Endodermal cell (in vitro differentiated cells): Measurements from ENCODE around the gene OR9Q1. TPM values are rescaled to one million over a fixed set of nuclear protein-coding genes. Genes with fewer than 3 reads are reported as not detected.

ENCODE experiments used
- DNase-seq: peaks from one replicate; pipeline ENCODE4 v3.0.0-alpha.2; 2017
- H3K27ac ChIP-seq: 2 replicates; pipeline ENCODE4 v1.5.1; 2013; ENCODE audit warnings: mild to moderate bottlenecking, low read depth, low read length, moderate library complexity
- H3K27me3 ChIP-seq: 2 replicates; pipeline ENCODE4 v1.6.1; 2013; ENCODE audit warnings: mild to moderate bottlenecking, low read length, moderate library complexity; ENCODE audit not compliant: insufficient read depth, control insufficient read depth, poor library complexity, severe bottlenecking
- H3K36me3 ChIP-seq: 2 replicates; pipeline ENCODE4 v1.7.0; 2013; ENCODE audit warnings: mild to moderate bottlenecking, low read length, moderate library complexity; ENCODE audit not compliant: control insufficient read depth, insufficient read depth
- H3K4me1 ChIP-seq: one replicate; pipeline ENCODE4 v1.7.0; 2013; ENCODE audit warnings: low read length; ENCODE audit not compliant: control insufficient read depth, insufficient read depth
- H3K4me3 ChIP-seq: 2 replicates; pipeline ENCODE4 v1.5.1; 2013; ENCODE audit warnings: mild to moderate bottlenecking, low read length, moderate library complexity
- H3K9ac ChIP-seq: 2 replicates; pipeline ENCODE4 v1.6.1; 2013; ENCODE audit warnings: mild to moderate bottlenecking, low read length, moderate library complexity; ENCODE audit not compliant: poor library complexity, severe bottlenecking; ENCODE audit errors: extremely low read depth
- H3K9me3 ChIP-seq: 2 replicates; pipeline ENCODE4 v1.6.1; 2013; ENCODE audit warnings: mild to moderate bottlenecking, low read length, moderate library complexity; ENCODE audit not compliant: control insufficient read depth
- H3K27ac Mint-ChIP-seq: 2 replicates; pipeline ENCODE4 v1.8.0; 2020; ENCODE audit warnings: mixed read lengths
- H3K27me3 Mint-ChIP-seq: 2 replicates; pipeline ENCODE4 v1.8.0; 2021; ENCODE audit warnings: mild to moderate bottlenecking, mixed read lengths; ENCODE audit not compliant: insufficient read depth
- H3K36me3 Mint-ChIP-seq: 2 replicates; pipeline ENCODE4 v1.8.0; 2020; ENCODE audit warnings: low read depth, mixed read lengths
- H3K4me1 Mint-ChIP-seq: 2 replicates; pipeline ENCODE4 v1.8.0; 2020; ENCODE audit warnings: mixed read lengths
- H3K4me3 Mint-ChIP-seq: 2 replicates; pipeline ENCODE4 v1.8.0; 2020; ENCODE audit warnings: mild to moderate bottlenecking, moderate library complexity, mixed read lengths
- H3K9me3 Mint-ChIP-seq: 2 replicates; pipeline ENCODE4 v1.8.0; 2020; ENCODE audit warnings: mild to moderate bottlenecking, mixed read lengths
- WGBS, 2 experiments: methylation state at CpG; one replicate each; pipeline versions ENCODE4 v1.1.5 to v1.1.7; 2013; ENCODE audit warnings: missing lambda C conversion rate in 2 of 2, mixed read lengths in 1 of 2; ENCODE audit not compliant: insufficient coverage in 1 of 2, insufficient read length in 1 of 2; 5-methylcytosine and 5-hydroxymethylcytosine counted together
- total RNA-seq, 2 donors: library from RNA; stranded (reverse); fragmentation: NEBNext Ultra II Directional in 1 of 2; extraction: Animal tissue kit (Norgen Biotek cat#: 25700) in 1 of 2; gene quantifications; 2 replicates in 1 of 2; 3 replicates in 1 of 2; pipeline ENCODE4 v1.2.1, GENCODE V29; 2021
- TF ChIP-seq, protein P1 (sequence below): fragments of 200-600 bp; sonication (generic); conservative IDR thresholded peaks from 2 replicates; pipeline ENCODE4 v1.5.0; 2021; ENCODE audit warnings: antibody characterized with exemption, mild to moderate bottlenecking

Gene OR9Q1
- total RNA-seq, 2 donors from 2014 or later, result not detected

DNA sequence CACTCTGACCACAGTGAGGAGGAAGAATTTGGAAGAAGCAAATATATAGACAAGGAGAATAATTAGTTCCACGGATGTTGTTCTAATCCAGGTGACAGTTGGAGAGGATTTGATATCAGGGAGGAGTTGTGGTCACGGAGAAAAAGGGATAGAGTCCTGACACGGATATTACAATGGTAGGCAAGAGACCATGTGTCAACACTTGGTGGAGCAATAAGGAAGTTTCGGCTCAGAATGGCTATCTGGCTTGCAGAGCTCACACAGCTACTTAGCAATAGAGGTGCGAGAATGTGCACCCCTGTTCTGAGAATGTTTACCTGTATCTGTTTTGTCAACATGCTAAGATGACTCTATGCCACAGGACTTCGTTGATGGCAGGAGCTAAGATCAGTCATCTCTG, 154.8 kb downstream of the OR9Q1 start:
- no peaks in the 10 kb centered on the region for H3K36me3 Mint-ChIP-seq
- WGBS, 2 experiments, result 82 to 83% methylated on average over 5 of the region's 6 CpGs
- H3K9me3 Mint-ChIP-seq, result no peaks in the 10 kb centered on the region
- no peaks in the 10 kb centered on the region for H3K27me3 ChIP-seq
- H3K4me3 Mint-ChIP-seq, result no peak overlapping the region
- no peaks in the 10 kb centered on the region for H3K9me3 ChIP-seq
- no peak overlapping the region for H3K27ac ChIP-seq
- no peak for DNase-seq
- no peaks in the 10 kb centered on the region for H3K36me3 ChIP-seq
- H3K4me1 ChIP-seq, result no peaks in the 10 kb centered on the region
- TF ChIP-seq, protein P1, sequence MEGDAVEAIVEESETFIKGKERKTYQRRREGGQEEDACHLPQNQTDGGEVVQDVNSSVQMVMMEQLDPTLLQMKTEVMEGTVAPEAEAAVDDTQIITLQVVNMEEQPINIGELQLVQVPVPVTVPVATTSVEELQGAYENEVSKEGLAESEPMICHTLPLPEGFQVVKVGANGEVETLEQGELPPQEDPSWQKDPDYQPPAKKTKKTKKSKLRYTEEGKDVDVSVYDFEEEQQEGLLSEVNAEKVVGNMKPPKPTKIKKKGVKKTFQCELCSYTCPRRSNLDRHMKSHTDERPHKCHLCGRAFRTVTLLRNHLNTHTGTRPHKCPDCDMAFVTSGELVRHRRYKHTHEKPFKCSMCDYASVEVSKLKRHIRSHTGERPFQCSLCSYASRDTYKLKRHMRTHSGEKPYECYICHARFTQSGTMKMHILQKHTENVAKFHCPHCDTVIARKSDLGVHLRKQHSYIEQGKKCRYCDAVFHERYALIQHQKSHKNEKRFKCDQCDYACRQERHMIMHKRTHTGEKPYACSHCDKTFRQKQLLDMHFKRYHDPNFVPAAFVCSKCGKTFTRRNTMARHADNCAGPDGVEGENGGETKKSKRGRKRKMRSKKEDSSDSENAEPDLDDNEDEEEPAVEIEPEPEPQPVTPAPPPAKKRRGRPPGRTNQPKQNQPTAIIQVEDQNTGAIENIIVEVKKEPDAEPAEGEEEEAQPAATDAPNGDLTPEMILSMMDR, result no peak
- no peaks in the 10 kb centered on the region for H3K27me3 Mint-ChIP-seq
- no peak overlapping the region for H3K9ac ChIP-seq
- H3K27ac Mint-ChIP-seq, result no peak overlapping the region
- H3K4me1 Mint-ChIP-seq, result no peaks in the 10 kb centered on the region
- no peak overlapping the region for H3K4me3 ChIP-seq

DNA sequence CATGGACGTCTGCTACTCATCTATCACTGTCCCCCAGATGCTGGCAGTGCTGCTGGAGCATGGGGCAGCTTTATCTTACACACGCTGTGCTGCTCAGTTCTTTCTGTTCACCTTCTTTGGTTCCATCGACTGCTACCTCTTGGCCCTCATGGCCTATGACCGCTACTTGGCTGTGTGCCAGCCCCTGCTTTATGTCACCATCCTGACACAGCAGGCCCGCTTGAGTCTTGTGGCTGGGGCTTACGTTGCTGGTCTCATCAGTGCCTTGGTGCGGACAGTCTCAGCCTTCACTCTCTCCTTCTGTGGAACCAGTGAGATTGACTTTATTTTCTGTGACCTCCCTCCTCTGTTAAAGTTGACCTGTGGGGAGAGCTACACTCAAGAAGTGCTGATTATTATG, 156.0 kb downstream of the OR9Q1 start:
- no peak overlapping the region for H3K9ac ChIP-seq
- H3K4me3 ChIP-seq, result no peak overlapping the region
- Mint-ChIP-seq H3K4me1 (no peaks in the 10 kb centered on the region), H3K27ac (no peak overlapping the region), H3K9me3 (no peaks in the 10 kb centered on the region), H3K36me3 (no peaks in the 10 kb centered on the region), H3K27me3 (no peaks in the 10 kb centered on the region), H3K4me3 (no peak overlapping the region)
- H3K27ac ChIP-seq, result no peak overlapping the region
- peaks cover 2% of the 10 kb centered on the region for H3K4me1 ChIP-seq
- no peak for DNase-seq
- no peaks in the 10 kb centered on the region for H3K36me3 ChIP-seq
- WGBS, 2 experiments, result 87 to 90% methylated on average over 5 to 7 of the region's 7 CpGs
- TF ChIP-seq, protein P1, result no peak
- H3K27me3 ChIP-seq, result no peaks in the 10 kb centered on the region
- no peaks in the 10 kb centered on the region for H3K9me3 ChIP-seq

DNA sequence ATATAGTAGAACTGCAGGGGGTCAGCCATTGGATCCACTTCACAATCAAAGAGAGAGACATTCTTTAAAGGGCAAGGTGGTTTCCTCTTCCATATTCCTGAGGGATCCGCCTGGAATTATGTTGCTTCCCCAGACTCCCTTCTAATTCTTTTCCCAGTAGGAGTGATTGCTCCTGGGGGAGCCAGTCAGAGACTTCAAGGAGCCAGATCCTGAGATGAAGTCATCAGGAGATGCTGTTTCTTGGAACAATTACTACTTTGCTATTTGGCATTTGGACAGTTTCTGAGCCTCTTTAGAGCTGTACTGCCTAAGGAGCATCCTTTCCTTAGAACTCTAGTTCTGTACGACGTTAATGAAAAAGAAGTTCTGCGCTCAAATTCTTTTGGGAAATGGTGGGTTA, 163.3 kb downstream of the OR9Q1 start:
- no peaks in the 10 kb centered on the region for H3K36me3 Mint-ChIP-seq
- no peak overlapping the region for H3K4me3 ChIP-seq
- 94 to 96% methylated on average over 4 of the region's 4 CpGs for WGBS, 2 experiments

More for the DNA sequence above, 163.3 kb downstream of the OR9Q1 start:
- Mint-ChIP-seq H3K27ac (no peak overlapping the region), H3K4me3 (no peak overlapping the region), H3K9me3 (no peaks in the 10 kb centered on the region), H3K27me3 (no peaks in the 10 kb centered on the region), H3K4me1 (no peaks in the 10 kb centered on the region)
- Histone ChIP-seq H3K36me3 (no peaks in the 10 kb centered on the region), H3K27me3 (no peaks in the 10 kb centered on the region), H3K9me3 (no peaks in the 10 kb centered on the region), H3K4me1 (peaks cover 2% of the 10 kb centered on the region), H3K9ac (no peak overlapping the region), H3K27ac (no peak overlapping the region)
- TF ChIP-seq, protein P1, result no peak
- DNase-seq, result no peak
